ENCODE measurements around the gene MYO1D. TPM values are rescaled to one million over a fixed set of nuclear protein-coding genes. Genes with fewer than 3 reads are reported as not detected.

MYO1D gene
- polyA plus RNA-seq, 4 donors = 62.9 to 80.1 (median 73.6) TPM

- H3K9me3 ChIP-seq (ENCODE audit: control insufficient read depth in 2 of 2, insufficient read depth in 1 of 2, low read depth in 1 of 2, low read length in 1 of 2) = no peaks in the 10 kb centered on the region
- no peak for FAIRE-seq
These were observed 312.6 kb downstream of the MYO1D start for GRCh38 chr17:32564325-32564724.

GRCh38 chr17:32563583-32563982, 313.3 kb downstream of the MYO1D start:
- Histone ChIP-seq H3K27ac (ENCODE audit: low read depth in 1 of 3, low read length in 2 of 3) (no peak overlapping the region), H3K4me3 (ENCODE audit: low read depth in 1 of 3, low read length in 3 of 3) (no peak overlapping the region), H3K4me1 (ENCODE audit: control insufficient read depth in 3 of 3, insufficient read depth in 2 of 3, low read depth in 1 of 3, low read length in 2 of 3) (no peaks in the 10 kb centered on the region), H3K36me3 (ENCODE audit: control insufficient read depth in 3 of 3, insufficient read depth in 2 of 3, low read depth in 1 of 3, low read length in 3 of 3) (peaks cover 0 to 10% (median 0%) of the 10 kb centered on the region in 3 donors), H3K27me3 (ENCODE audit: control insufficient read depth in 3 of 3, insufficient read depth in 3 of 3, low read length in 3 of 3) (no peaks in the 10 kb centered on the region), H3K9me3 (ENCODE audit: control insufficient read depth in 2 of 2, insufficient read depth in 1 of 2, low read depth in 1 of 2, low read length in 1 of 2) (no peaks in the 10 kb centered on the region)
- FAIRE-seq (no peak), DNase-seq (no peak)
- WGBS, 3 donors = 85 to 91% (median 85%) methylated on average over 6 of the region's 6 CpGs

More at GRCh38 chr17:32564325-32564724, 312.6 kb downstream of the MYO1D start:
- H3K27ac ChIP-seq (ENCODE audit: low read depth in 1 of 3, low read length in 2 of 3) = no peak overlapping the region
- no peak overlapping the region for H3K4me3 ChIP-seq (ENCODE audit: low read depth in 1 of 3, low read length in 3 of 3)
- no peaks in the 10 kb centered on the region for H3K27me3 ChIP-seq (ENCODE audit: control insufficient read depth in 3 of 3, insufficient read depth in 3 of 3, low read length in 3 of 3)
- 65 to 81% (median 78%) methylated on average over 3 of the region's 3 CpGs for WGBS, 3 donors
- no peak for DNase-seq
- peaks cover 0 to 10% (median 0%) of the 10 kb centered on the region in 3 donors for H3K36me3 ChIP-seq (ENCODE audit: control insufficient read depth in 3 of 3, insufficient read depth in 2 of 3, low read depth in 1 of 3, low read length in 3 of 3)
- H3K4me1 ChIP-seq (ENCODE audit: control insufficient read depth in 3 of 3, insufficient read depth in 2 of 3, low read depth in 1 of 3, low read length in 2 of 3) = no peaks in the 10 kb centered on the region

- Histone ChIP-seq H3K27me3 (ENCODE audit: control insufficient read depth in 3 of 3, insufficient read depth in 3 of 3, low read length in 3 of 3) (no peaks in the 10 kb centered on the region), H3K4me1 (ENCODE audit: control insufficient read depth in 3 of 3, insufficient read depth in 2 of 3, low read depth in 1 of 3, low read length in 2 of 3) (no peaks in the 10 kb centered on the region), H3K4me3 (ENCODE audit: low read depth in 1 of 3, low read length in 3 of 3) (no peak overlapping the region), H3K9me3 (ENCODE audit: control insufficient read depth in 2 of 2, insufficient read depth in 1 of 2, low read depth in 1 of 2, low read length in 1 of 2) (no peaks in the 10 kb centered on the region), H3K36me3 (ENCODE audit: control insufficient read depth in 3 of 3, insufficient read depth in 2 of 3, low read depth in 1 of 3, low read length in 3 of 3) (peaks cover 0 to 7% (median 0%) of the 10 kb centered on the region in 3 donors), H3K27ac (ENCODE audit: low read depth in 1 of 3, low read length in 2 of 3) (no peak overlapping the region)
- 65 to 77% (median 76%) methylated on average over 4 of the region's 4 CpGs for WGBS, 3 donors
- FAIRE-seq (no peak), DNase-seq (no peak)
These were observed 317.8 kb downstream of the MYO1D start for GRCh38 chr17:32558997-32559650.

GRCh38 chr17:32558326-32558955, 318.5 kb downstream of the MYO1D start:
- Histone ChIP-seq H3K9me3 (ENCODE audit: control insufficient read depth in 2 of 2, insufficient read depth in 1 of 2, low read depth in 1 of 2, low read length in 1 of 2) (no peaks in the 10 kb centered on the region), H3K36me3 (ENCODE audit: control insufficient read depth in 3 of 3, insufficient read depth in 2 of 3, low read depth in 1 of 3, low read length in 3 of 3) (peaks cover 0 to 7% (median 0%) of the 10 kb centered on the region in 3 donors), H3K27me3 (ENCODE audit: control insufficient read depth in 3 of 3, insufficient read depth in 3 of 3, low read length in 3 of 3) (no peaks in the 10 kb centered on the region), H3K4me1 (ENCODE audit: control insufficient read depth in 3 of 3, insufficient read depth in 2 of 3, low read depth in 1 of 3, low read length in 2 of 3) (no peaks in the 10 kb centered on the region), H3K4me3 (ENCODE audit: low read depth in 1 of 3, low read length in 3 of 3) (no peak overlapping the region), H3K27ac (ENCODE audit: low read depth in 1 of 3, low read length in 2 of 3) (peak overlapping the region in 1 of 3 donors; percentile 35)
- peak in 1 of 2 donors; percentile 40 for DNase-seq
- 49 to 84% (median 61%) methylated on average over 6 of the region's 6 CpGs for WGBS, 3 donors
- FAIRE-seq = no peak

- Histone ChIP-seq H3K36me3 (ENCODE audit: control insufficient read depth in 3 of 3, insufficient read depth in 2 of 3, low read depth in 1 of 3, low read length in 3 of 3) (peaks cover 0 to 11% (median 0%) of the 10 kb centered on the region in 3 donors), H3K27ac (ENCODE audit: low read depth in 1 of 3, low read length in 2 of 3) (no peak overlapping the region), H3K9me3 (ENCODE audit: control insufficient read depth in 2 of 2, insufficient read depth in 1 of 2, low read depth in 1 of 2, low read length in 1 of 2) (no peaks in the 10 kb centered on the region), H3K4me1 (ENCODE audit: control insufficient read depth in 3 of 3, insufficient read depth in 2 of 3, low read depth in 1 of 3, low read length in 2 of 3) (no peaks in the 10 kb centered on the region), H3K4me3 (ENCODE audit: low read depth in 1 of 3, low read length in 3 of 3) (no peak overlapping the region), H3K27me3 (ENCODE audit: control insufficient read depth in 3 of 3, insufficient read depth in 3 of 3, low read length in 3 of 3) (no peaks in the 10 kb centered on the region)
- WGBS, 3 donors = 93 to 98% (median 96%) methylated on average over 12 of the region's 12 CpGs
- FAIRE-seq (no peak), DNase-seq (no peak)
These were observed 321.2 kb downstream of the MYO1D start for GRCh38 chr17:32555611-32556310.

GRCh38 chr17:32553168-32553567, 323.8 kb downstream of the MYO1D start:
- 52 to 80% (median 75%) methylated on average over 3 of the region's 3 CpGs for WGBS, 3 donors
- Histone ChIP-seq H3K4me1 (ENCODE audit: control insufficient read depth in 3 of 3, insufficient read depth in 2 of 3, low read depth in 1 of 3, low read length in 2 of 3) (no peaks in the 10 kb centered on the region), H3K27me3 (ENCODE audit: control insufficient read depth in 3 of 3, insufficient read depth in 3 of 3, low read length in 3 of 3) (no peaks in the 10 kb centered on the region), H3K36me3 (ENCODE audit: control insufficient read depth in 3 of 3, insufficient read depth in 2 of 3, low read depth in 1 of 3, low read length in 3 of 3) (peaks cover 0 to 11% (median 0%) of the 10 kb centered on the region in 3 donors), H3K4me3 (ENCODE audit: low read depth in 1 of 3, low read length in 3 of 3) (no peak overlapping the region), H3K27ac (ENCODE audit: low read depth in 1 of 3, low read length in 2 of 3) (no peak overlapping the region), H3K9me3 (ENCODE audit: control insufficient read depth in 2 of 2, insufficient read depth in 1 of 2, low read depth in 1 of 2, low read length in 1 of 2) (no peaks in the 10 kb centered on the region)
- no peak for FAIRE-seq
- no peak for DNase-seq

GRCh38 chr17:32552280-32552679, 324.6 kb downstream of the MYO1D start:
- no peak overlapping the region for H3K27ac ChIP-seq (ENCODE audit: low read depth in 1 of 3, low read length in 2 of 3)
- DNase-seq = no peak
- no peaks in the 10 kb centered on the region for H3K4me1 ChIP-seq (ENCODE audit: control insufficient read depth in 3 of 3, insufficient read depth in 2 of 3, low read depth in 1 of 3, low read length in 2 of 3)
- H3K4me3 ChIP-seq (ENCODE audit: low read depth in 1 of 3, low read length in 3 of 3) = no peak overlapping the region
- H3K36me3 ChIP-seq (ENCODE audit: control insufficient read depth in 3 of 3, insufficient read depth in 2 of 3, low read depth in 1 of 3, low read length in 3 of 3) = peaks cover 0 to 8% (median 0%) of the 10 kb centered on the region in 3 donors
- no peak for FAIRE-seq
- H3K27me3 ChIP-seq (ENCODE audit: control insufficient read depth in 3 of 3, insufficient read depth in 3 of 3, low read length in 3 of 3) = no peaks in the 10 kb centered on the region
- H3K9me3 ChIP-seq (ENCODE audit: control insufficient read depth in 2 of 2, insufficient read depth in 1 of 2, low read depth in 1 of 2, low read length in 1 of 2) = no peaks in the 10 kb centered on the region

- Histone ChIP-seq H3K27ac (ENCODE audit: low read depth in 1 of 3, low read length in 2 of 3) (no peak overlapping the region), H3K9me3 (ENCODE audit: control insufficient read depth in 2 of 2, insufficient read depth in 1 of 2, low read depth in 1 of 2, low read length in 1 of 2) (no peaks in the 10 kb centered on the region), H3K36me3 (ENCODE audit: control insufficient read depth in 3 of 3, insufficient read depth in 2 of 3, low read depth in 1 of 3, low read length in 3 of 3) (peaks cover 0 to 7% (median 0%) of the 10 kb centered on the region in 3 donors), H3K27me3 (ENCODE audit: control insufficient read depth in 3 of 3, insufficient read depth in 3 of 3, low read length in 3 of 3) (no peaks in the 10 kb centered on the region), H3K4me1 (ENCODE audit: control insufficient read depth in 3 of 3, insufficient read depth in 2 of 3, low read depth in 1 of 3, low read length in 2 of 3) (no peaks in the 10 kb centered on the region), H3K4me3 (ENCODE audit: low read depth in 1 of 3, low read length in 3 of 3) (no peak overlapping the region)
- DNase-seq (peak in 1 of 2 donors; percentile 37), FAIRE-seq (no peak)
- WGBS, 3 donors = 83 to 85% (median 83%) methylated on average over 8 of the region's 8 CpGs
These were observed 325.6 kb downstream of the MYO1D start for GRCh38 chr17:32551186-32551955.

Measured in small intestine (tissue), 7 donors.